Activated CD4-positive, CD25-positive, alpha-beta regulatory T cell treated with anti-CD3 and anti-CD28 coated beads, Interleukin-2, amount 50 U/mL, for 16 hours (primary cell): ENCODE data around the gene TNFRSF13B.
"Not testable (repeated sequence)": the region's sequence is repeated elsewhere in the genome, so short reads cannot be mapped to it uniquely, and the experiment has no call there.

Experiments
- DNase-seq: peaks from one replicate; pipeline ENCODE4 v3.0.0-alpha.2; 2020; ENCODE audit warnings: low read depth, low spot score

The TNFRSF13B gene

DNA sequence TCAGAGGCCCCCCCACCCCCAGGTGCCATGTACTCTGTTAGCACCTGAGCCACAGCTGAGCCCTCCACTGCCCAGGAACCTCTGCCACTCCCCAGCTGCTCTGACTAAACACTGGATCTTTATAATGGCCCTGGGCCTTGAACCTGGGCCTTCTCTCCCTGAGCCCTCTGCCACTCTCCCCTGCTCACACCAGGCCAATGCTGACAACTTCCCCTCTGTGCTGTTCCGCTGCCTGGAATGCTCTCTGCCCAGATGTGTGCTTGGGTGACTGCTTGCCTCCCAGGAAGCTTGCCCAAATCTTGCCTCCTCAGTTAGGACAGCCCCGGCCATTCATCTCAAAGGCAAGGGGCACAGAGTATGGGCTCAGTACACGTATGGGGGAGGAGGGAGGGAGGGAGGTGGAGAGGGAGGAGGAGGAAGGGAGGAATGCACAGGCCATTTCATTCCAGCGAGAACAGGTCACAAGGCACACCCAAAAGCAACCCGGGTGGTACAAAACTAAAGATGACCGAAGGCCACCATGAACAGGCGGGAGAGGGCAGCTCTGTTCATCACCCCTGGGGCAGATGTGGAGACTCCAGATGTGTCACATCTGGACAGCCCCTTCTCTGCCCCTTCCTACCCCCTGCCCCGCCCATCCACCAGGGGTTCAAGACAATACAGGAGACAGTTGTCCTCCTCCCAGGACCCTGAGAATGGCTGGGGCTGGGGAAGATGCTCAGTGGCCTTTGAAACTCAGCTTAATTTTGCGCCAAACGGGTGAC lies 15.3 kb upstream of the TNFRSF13B start:
- no peak for DNase-seq

DNA sequence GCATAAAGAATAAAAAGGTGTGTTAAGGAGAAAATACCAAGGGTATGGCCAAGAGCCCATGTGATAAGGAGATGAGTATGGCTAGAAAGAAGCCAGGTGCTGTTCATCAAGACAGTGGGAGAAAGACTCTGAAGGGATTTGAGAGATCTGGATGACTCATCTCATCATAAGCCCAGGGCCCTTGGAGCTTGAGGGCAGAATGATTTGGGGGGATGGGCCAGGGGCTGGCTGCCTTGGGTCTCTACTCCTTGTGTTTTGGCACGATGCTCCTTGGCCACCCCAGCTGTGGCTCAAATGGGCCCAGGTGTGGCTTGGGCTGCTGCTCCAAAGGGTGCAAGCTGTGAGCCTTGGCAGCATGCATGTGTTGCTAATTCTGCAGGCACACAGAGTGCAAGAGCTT lies 14.5 kb upstream of the TNFRSF13B start:
- DNase-seq = no peak

DNA sequence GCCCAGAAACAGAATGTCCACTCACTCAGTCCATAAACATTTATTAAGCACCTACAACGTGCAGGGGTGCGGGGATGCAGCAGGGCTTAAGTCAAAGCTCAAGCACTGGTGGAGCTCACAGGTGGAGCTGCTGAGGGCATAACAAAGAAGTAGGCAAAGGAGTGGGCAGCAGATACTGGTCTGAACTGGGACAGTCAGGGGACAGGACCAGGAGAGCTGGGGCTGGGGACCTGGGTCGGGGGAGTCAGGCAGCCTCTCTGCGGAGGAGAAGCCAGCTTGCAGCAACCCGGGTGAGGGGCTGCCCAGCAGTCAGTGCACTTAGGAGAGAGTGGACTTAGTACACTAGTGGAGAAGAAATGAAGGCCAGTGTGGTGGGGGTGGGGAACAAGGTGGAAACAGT lies 10.0 kb upstream of the TNFRSF13B start:
- no peak for DNase-seq

DNA sequence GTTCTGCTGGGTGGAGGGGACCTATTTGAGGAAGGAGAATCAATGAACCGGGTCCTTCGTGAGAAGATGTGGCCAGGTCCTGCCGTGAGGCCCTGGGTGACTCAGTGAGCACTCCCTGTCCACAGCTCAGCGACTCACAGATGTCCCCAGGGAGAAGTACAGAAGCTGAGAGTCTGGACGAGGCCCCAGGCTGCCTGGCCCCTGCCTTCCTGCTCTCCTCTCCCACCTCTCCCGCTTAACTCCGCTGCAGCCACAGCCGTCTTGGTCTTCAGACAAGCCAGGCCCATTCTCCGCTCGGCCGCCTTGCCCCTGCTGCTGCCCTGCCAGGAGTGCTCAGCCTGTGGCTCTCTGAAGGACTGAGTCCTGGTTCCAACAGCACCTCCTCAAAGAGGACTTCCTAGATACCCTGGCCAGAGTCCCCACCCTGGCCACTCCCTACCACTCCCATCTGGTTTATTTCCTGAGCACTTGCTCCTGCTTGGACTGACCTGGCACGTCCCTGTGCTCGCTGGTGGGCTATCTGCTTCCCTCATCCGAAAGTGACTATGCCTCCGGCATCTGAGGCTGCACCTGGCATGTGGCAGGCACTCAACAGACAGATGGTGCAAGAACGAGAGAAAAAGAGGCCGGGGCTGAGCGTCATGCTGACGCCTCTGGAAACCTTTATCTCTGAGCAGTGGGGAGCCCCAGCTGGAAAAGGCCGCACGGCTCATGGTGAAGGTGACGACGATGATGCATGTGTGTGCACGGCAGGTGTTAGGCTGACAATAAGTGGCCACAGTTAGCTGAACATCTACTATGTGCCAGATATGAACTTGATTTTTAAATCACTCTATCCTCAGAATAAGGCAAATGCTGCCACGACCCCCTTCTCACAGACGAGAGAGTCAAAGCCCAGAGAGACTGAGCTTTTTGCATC lies 9.2 kb upstream of the TNFRSF13B start:
- DNase-seq = no peak

DNA sequence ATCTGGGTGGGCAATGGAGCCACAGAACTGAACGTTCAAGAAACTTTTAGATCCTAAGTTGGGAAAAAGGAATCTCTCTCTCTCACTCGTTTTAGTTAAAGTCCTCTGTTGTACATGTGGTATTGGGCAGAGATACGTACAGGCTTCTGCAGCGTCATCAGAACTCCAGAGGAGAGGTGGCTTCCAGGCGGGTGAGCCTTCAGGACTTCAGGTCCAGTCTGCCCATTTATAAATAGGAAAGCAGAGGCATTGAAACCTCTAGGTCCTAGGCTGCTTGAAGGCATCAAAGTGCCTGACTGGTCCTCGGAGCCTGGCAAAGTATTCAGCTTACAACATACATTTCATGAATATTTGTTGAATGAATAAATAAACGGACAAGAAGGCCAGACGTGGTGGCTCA lies 8.1 kb upstream of the TNFRSF13B start:
- no peak for DNase-seq

DNA sequence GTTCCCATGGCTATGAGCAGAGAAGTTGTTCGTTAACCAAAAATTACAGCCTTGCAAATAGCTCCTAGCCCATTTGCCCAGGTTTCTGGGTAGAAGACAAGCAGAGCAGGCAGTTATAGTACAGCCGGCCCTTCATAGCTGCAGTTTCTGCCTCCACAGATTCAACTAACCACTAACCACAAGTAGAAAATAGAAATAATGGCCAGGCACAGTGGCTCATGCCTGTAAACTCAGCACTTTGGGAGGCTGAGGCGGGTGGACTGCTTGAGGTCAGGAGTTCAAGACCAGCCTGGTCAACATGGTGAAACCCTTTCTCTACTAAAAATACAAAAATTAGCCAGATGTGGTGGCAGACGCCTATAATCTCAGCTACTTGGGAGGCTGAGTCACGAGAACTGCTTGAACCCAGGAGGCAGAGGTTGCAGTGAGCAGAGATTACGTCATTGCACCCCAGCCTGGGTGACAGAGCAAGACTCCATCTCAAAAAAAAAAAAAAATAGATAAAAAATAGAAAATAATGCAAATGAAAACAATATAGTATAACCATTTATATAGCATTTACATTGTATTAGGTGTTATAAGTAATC lies 7.4 kb upstream of the TNFRSF13B start:
- not testable (repeated sequence) for DNase-seq

DNA sequence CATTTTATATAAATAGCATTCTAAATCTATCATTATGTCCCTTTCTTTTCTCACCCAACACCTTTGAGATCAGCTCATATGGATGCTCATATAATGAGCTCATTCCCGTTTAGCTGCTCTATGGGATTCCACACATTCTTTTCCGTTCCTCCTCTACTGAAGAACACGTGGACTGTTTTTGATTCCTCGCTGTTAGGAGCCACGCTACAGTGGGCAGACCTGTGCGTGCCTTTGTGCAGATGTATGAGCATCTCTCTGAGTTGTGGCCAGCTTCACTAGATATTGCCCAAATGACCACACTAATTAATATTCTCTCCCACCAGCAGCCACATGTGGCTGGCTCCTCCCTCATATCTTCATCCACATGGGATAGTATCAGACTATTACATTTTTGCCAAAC lies 6.0 kb upstream of the TNFRSF13B start:
- DNase-seq = no peak

DNA sequence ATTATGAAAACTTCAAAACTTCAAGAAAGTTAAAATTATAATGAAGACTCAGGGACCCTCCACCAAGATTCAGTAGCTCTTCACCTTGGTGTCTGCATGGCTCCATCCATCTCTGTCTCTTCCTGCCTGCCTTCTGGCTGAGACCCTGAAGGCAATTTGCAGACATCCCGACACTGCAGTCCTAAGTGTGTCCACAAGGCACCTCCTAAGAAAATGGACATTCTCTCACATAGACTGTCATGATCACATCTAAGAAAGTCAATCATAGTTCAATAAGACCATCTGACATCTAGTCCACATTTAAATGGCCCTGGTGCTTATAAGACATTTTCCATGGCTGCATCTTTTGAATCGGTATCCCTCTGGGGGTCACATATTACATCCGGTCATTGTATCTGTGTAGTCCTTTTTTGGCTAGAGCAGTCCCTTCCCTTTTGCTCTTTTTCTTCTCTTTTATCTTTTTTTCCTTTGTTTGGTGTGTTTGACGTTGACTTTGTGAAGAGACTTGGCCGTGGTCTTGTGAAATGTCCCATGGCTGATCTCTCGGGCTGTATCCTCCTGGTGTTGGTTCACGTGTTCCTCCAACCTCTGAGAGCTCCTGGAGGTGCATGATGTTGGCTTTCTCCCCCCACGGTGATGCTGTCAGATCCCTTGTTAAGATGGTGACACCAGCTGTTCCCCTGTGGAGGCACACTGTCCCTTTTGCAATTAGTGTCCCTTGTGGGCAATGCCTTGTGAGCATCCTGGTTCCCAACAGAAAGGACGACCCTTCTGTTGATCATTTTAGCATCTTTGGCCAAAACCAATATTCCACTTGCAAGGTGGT lies 5.0 kb upstream of the TNFRSF13B start:
- DNase-seq = no peak

DNA sequence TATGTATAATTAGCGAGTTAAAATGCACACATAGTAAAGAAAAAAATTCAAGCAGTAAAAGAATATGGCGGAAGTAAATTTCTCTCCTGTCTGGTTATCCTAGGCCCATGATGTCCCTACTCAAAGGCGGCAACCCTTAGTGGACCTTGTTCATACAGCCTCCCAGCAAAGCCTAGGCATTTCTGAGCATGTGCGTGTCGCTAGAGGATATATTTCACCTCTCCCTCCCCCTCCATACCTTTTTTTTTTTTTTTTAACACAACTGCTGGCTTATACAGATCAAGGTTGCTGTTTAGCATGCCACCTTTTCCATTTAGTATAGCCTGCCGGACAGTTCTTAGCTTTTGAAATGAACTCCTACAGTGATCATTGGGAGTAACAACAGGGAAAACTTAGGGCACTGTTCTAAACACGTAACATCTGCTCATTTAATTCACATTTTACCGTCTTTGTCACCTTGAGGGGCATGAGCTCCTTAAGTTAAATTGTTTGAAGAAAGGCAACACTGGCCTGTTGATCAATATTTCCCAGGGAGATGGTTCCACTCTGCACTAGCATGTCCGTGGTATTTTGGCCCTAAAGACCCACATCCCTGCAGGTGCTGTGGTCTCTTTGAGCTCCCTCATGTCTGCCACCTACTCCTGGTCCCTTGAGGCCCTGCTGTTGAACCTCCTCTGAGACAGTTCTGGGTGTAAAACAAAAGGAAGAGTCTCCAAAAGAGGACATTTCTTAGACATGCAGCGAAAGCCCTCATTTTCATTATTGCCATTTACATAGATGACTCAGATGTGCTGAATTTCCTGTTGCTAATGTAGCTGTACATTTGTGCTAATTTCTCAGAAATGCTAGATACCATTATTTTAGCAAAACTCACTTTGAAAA lies 4.1 kb upstream of the TNFRSF13B start:
- DNase-seq = no peak

DNA sequence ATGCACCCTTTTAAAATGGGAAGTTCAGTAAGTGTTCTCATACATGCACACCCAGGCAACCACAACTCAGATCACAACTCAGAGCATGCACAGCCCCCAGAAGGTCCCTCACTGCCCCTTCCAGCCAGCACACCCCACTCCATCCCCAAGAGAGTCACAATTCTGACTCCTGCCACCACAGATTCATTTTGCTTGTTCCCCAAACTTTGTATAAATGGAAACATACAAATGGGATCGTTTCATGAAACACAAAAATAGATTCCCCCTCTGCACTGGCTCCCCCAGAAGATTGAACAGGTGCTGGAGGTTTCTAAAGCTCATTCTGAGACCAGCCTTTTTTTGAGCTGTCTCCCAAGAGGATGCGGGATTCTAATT lies 3.3 kb upstream of the TNFRSF13B start:
- no peak for DNase-seq

DNA sequence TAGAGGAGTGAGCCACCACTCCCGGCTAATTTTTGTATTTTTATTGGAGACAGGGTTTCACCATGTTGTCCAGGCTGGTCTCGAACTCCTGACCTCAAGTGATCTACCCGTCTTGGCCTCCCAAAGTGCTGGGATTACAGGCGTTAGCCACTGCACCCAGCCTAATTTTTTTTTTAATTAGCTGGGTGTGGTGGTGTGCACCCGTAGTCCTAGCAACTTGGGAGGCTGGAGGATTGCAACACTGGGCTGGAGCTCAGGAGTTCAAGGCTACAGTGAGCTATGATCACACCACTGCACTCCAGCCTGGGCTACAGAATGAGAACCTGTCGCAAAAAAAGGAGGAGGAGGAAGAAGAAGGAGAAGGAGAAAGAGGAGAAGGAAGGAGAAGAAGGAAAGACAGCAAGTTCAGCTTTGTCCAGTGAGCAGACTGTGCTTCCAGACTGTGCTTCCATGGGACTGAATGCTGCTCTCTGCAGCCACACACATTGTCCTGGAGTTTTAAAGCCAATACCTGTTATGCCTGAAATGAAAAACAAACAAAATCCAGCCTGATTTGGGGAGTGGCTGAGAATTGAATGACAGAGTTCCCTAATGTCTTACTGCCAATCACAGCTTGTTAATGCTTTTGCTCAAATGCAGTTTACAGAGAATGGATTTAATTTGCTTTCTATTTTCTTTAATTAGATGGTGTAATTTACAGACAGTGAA lies 2.8 kb upstream of the TNFRSF13B start:
- no peak for DNase-seq

DNA sequence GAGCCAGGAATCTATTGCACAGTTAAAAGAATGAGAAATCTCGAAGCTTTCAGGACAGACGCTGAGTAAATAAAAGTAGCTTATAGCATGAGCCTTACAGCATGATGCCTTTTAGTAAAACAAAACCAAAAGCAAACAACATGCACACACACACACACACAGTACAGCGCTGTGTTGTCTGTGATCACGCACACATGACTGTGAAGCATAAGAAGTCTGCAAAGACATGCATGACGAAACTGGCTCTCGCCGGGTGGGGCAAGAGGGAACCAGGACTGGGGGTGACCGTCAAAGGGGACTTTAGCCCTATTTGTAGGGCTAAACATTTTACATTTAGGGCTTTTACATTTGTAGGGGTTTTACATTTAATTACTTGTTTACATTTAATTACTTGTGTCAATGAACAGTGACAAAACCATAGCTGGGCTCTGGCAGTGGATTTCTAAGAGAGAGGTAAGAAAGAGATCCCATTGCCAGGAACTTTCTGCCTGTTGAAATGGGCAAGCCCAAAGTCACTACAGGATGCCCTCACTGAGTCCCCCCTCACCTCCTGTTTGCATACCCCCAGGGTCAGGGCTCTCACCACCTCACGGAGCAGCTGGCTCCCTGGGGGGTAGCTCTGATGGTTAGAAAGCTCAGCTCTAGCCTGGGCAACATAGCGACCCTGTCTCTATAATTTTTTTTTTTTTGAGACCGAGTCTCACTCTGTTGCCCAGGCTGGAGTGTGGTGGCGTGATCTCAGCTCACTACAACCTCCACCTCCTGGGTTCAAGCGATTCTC lies 2.0 kb upstream of the TNFRSF13B start:
- no peak for DNase-seq

DNA sequence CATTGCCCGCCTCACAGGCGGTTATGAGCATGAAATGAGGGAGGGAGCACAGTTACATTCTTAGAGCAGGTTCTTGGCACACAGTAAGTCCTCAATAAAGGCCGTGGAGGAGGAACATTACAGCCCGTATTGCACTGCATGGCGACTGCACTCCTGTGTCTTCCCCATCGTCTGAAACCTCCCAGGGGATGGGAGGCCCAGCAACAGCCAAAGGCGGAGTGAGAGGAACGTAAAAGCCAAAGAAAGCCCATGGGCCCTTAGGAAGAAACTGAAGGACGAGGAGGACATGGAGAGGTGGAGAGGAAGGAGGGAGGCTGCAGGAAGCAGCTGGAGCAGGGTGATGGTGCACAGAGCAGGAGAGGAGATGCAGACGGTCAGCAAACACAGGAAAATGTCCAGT lies 1.1 kb upstream of the TNFRSF13B start:
- DNase-seq = not testable (repeated sequence)

DNA sequence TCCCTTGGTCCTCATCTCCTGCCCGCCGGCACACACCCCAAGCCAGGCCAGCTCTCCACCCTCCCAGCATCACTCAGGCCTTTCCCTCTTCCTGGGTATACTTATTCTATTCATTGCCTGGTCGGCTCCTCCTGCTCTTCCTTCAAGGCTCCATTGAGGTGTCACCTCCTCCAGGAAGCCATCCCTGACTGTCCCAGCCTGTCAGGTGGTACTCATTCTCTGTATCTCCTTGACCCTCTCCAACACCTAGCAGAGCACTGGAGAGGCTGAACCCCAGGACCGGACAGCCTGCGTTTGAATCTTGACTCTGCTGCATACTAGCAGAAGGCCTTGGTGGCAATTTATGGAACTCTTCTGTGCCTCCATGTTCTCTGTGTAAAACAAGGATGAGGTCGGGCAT lies 428 bp upstream of the TNFRSF13B start:
- DNase-seq = no peak

DNA sequence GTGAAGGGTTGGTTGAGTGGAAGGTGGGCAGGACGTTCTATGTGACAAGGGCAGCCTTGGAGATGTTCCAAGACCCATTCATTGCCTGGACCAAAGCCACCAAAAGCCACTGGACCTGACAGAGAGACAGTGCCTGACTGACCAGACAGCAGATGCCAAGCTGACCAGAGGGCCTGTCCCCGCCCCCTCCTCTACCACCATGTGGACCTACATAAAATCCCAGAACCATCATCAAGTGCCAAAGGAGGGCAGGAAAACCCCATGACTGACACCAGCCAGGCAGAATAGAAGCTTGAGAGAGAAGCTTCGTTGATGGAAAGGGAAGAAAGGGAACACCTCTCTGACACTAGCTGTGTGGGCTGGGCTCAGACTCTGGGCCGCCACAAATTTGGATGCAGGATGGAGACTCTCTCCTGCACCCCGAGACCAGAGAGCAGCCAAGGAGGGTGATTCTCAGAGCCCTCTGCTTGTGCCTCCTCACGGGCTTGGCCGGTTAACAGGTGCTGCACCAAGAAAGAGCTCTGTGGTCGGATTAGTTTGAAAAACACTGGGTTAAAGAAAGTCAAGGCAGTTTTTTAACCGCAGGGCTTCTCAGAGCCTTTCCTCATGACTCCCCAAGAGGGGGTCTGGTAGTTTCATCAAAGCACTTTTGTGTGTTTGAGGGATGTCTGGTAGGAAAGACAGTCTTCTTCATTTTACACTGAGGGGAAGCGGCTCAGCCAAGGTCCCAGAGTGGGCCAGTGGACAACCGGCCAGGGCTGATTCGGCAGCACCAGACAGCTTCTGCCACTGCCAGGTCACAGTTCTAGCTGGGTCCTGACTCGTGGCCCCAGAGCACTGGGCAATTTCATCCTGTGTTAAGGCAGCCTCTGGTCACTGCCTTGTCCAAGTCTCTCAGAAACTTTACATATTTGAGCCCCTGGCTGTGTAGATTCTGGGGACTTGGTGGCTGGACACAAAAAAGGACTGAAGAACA lies 1.7 kb downstream of the TNFRSF13B start:
- DNase-seq = no peak

DNA sequence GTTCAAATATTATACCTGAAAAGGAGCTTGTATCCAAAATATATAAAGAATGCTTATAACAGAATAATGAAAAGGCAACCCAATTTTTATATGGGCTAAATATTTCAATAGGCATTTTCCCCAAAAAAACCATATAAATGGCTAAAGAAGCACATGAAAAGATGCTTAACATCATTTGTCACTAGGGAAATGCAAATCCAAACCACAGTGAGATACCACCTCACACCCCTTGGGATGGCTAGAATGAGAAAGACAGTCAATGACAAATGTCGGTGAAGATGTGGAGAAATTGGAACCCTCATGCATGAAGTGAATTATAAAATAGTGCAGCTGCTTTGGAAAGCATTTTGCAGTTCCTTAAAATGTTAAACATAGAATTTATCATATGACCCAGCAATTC lies 3.1 kb downstream of the TNFRSF13B start:
- no peak for DNase-seq

DNA sequence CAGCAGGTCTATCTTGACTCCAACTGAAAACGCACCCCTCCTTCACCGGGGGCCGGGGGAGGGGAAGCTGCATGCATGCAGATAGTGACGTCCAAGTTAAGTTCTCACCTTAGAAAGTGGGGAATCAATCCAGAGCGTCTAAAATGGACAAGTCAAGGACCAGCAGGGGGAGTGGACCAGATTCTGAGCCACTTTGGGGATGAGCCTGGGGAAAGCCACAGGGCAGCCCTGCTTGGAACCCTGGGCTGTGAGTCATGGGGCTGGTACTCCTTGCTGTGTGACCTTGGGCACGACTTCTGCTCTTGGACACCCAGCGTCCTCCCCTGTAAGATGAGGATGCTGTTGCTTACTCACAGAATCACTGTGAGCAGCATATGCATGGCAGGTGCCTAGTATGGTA lies 9.1 kb downstream of the TNFRSF13B start:
- DNase-seq = no peak

DNA sequence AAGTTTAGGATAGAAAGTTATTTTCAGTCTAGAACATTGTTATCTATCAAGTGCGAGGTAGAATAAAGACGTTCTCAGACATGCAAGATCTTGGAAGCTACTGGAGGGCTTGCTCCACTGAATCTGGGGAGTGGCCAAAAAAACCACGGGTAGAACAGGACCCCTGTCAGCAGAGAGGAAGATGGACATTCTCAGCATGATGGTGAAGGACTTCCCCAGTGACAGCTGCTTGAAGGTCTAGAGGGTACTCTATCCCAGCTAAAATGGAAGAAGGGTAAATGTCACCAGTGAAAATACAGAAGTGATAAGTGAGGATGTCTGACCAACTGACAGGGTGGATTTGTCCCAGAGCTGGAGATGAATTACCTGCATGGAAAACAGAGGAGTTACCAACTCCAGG lies 10.1 kb downstream of the TNFRSF13B start:
- DNase-seq = no peak
